Psoas muscle (tissue), 8 donors: ENCODE data around the gene ANO9. TPM values are rescaled to one million over a fixed set of nuclear protein-coding genes. Genes with fewer than 3 reads are reported as not detected.

Experiments
- ATAC-seq, 4 donors: fragments of 200-7000 bp; cut with Tn5 transposase; one replicate each; pipeline ENCODE4 v1.9.1; 2020; ENCODE audit warnings: moderate library complexity in 3 of 4, mild to moderate bottlenecking in 2 of 4
- DNase-seq, 2 donors: peaks; one replicate each; pipeline ENCODE4 v3.0.0-alpha.2; 2020
- H3K27ac ChIP-seq: fragments of 200-600 bp; one replicate; pipeline ENCODE4 v1.8.0; 2022
- H3K27me3 ChIP-seq, 3 donors: fragments of 200-600 bp in 1 of 3; one replicate each; pipeline versions ENCODE4 v1.6.1 to v1.8.0; 2013 to 2022; ENCODE audit warnings: low read length in 2 of 3, mild to moderate bottlenecking in 2 of 3, moderate library complexity in 1 of 3; ENCODE audit not compliant: insufficient read depth in 3 of 3
- H3K36me3 ChIP-seq, 2 donors: fragments of 200-600 bp in 1 of 2; one replicate each; pipeline versions ENCODE4 v1.6.1 to v1.8.0; 2013 to 2022; ENCODE audit warnings: low read depth in 1 of 2, mild to moderate bottlenecking in 1 of 2, moderate library complexity in 1 of 2; ENCODE audit not compliant: insufficient read depth in 1 of 2
- H3K4me1 ChIP-seq: fragments of 200-600 bp; one replicate; pipeline ENCODE4 v1.8.0; 2022
- H3K4me3 ChIP-seq: fragments of 200-600 bp; one replicate; pipeline ENCODE4 v1.8.0; 2022; ENCODE audit warnings: mild to moderate bottlenecking
- H3K9me3 ChIP-seq: fragments of 200-600 bp; one replicate; pipeline ENCODE4 v1.8.0; 2022
- CTCF ChIP-seq: fragments of 200-600 bp; IDR thresholded peaks from one replicate; pipeline ENCODE4 v1.8.0; 2022; ENCODE audit warnings: antibody characterized with exemption
- WGBS, 3 donors: extraction: QIAGEN DNeasy Blood & Tissue Kit; methylation state at CpG; one replicate each; pipeline versions ENCODE4 v1.1.6 to v1.1.7; 2013; 5-methylcytosine and 5-hydroxymethylcytosine counted together
- intact Hi-C, 2 donors: fragments of 100-400 bp; cut with DNase I; formaldehyde crosslinking; loops; one replicate each; pipeline versions ENCODE4 v1.11.0 to v1.14.2; 2022
- polyA plus RNA-seq, 3 donors: library from polyadenylated mRNA; stranded (reverse); fragments of 200-250 nt; gene quantifications; one replicate each; pipeline ENCODE4 v1.2.3, GENCODE V29; 2013
- total RNA-seq, 4 donors: library from RNA; stranded (reverse); fragmentation: NEBNext Ultra II Directional in 2 of 4; extraction: Animal tissue kit (Norgen Biotek cat#: 25700) in 2 of 4; gene quantifications; one replicate each; pipeline versions ENCODE4 v1.2.1 to v1.2.4, GENCODE V29; 2021 to 2023
- donor health status: healthy with polysubstance abuse.
- donor health status: DM: no; HTN: no; CAD: no; lungs with moderate emphysema.
- donor health status: Bipolar disorder and iron deficiency.
- donor health status: healthy.
- donor health status: DM: yes; HTN: yes; CAD: no.
- donor health status: DM: no; HTN: no; CAD: no.
- donor health status: DM: no; HTN: no; CAD: no.
- donor health status: DM: yes; HTN: yes; CAD: no.

The ANO9 gene
- total and polyA plus RNA-seq, 7 donors = 0.09 to 0.59 (median 0.13) TPM; not detected in 1

GRCh38 chr11:475941-476340 is 34.1 kb upstream of the ANO9 start:
- intact Hi-C loops = no loop called here
- 81 to 90% (median 88%) methylated on average over 9 of the region's 9 CpGs for WGBS, 3 donors
- no peak for DNase-seq

GRCh38 chr11:474914-475506 is 33.2 kb upstream of the ANO9 start:
- Histone ChIP-seq H3K27me3 (no peaks in the 10 kb centered on the region), H3K9me3 (no peaks in the 10 kb centered on the region), H3K4me1 (peaks cover 2% of the 10 kb centered on the region), H3K27ac (no peak overlapping the region), H3K4me3 (no peak overlapping the region), H3K36me3 (peaks cover 0 to 6% of the 10 kb centered on the region in 2 donors)
- peak in 1 of 2 donors; percentile 26 for DNase-seq
- intact Hi-C loops = no loop called here
- ATAC-seq = no peak
- no peak for TF ChIP-seq CTCF
- 96 to 98% (median 98%) methylated on average over 48 of the region's 48 CpGs for WGBS, 3 donors

More at GRCh38 chr11:475941-476340, 34.1 kb upstream of the ANO9 start:
- Histone ChIP-seq H3K4me3 (no peak overlapping the region), H3K4me1 (no peaks in the 10 kb centered on the region), H3K27me3 (no peaks in the 10 kb centered on the region), H3K27ac (no peak overlapping the region), H3K36me3 (peaks cover 0 to 6% of the 10 kb centered on the region in 2 donors), H3K9me3 (no peaks in the 10 kb centered on the region)
- no peak for ATAC-seq
- TF ChIP-seq CTCF = no peak

DNA sequence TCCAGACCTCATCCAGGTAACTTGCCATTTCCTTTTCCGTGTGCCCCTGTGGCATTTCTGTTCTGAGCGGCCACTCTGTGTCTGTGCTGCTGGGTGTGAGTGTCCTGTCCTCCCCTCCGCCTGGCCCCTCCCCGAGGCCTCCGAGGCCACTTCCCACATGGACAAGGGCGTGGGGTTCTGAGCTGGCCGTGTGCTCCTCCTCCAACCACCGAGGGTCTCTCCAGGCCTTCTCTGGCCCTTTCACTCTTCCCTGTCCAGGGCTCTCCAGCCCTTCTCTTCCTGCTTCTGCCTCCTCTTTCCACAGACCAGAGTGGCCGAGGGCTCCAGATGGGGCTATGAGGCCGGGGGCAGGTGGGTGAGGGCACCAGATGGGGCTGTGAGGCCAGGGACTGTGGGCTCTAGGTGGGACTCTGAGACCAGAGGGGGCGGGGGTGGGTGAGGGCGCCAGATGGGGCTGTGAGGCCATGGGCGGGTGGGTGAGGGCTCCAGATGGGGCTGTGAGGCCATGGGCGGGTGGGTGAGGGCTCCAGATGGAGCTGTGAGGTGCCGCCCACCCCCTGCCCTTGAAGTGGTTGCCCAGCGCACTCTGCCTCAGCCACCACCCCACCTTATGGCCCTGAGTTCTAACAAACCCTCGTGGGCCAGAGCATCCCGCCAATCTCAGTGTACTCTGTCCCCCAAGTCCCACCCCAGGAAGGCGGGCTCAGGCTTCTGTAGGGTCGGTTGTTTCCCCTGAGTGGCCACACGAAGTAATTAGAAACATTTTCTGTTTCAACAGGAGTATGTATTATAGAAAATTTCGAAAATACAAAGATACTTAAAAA is 32.4 kb upstream of the ANO9 start:
- DNase-seq (peak in 1 of 2 donors; percentile 20), ATAC-seq (no peak)
- H3K4me1 ChIP-seq = peaks cover 9% of the 10 kb centered on the region
- no peaks in the 10 kb centered on the region for H3K27me3 ChIP-seq
- H3K27ac ChIP-seq = no peak overlapping the region
- no peaks in the 10 kb centered on the region for H3K9me3 ChIP-seq
- intact Hi-C loops = no loop called here
- peaks cover 0 to 6% of the 10 kb centered on the region in 2 donors for H3K36me3 ChIP-seq
- no peak overlapping the region for H3K4me3 ChIP-seq
- 88 to 91% (median 89%) methylated on average over 18 to 22 of the region's 22 CpGs for WGBS, 3 donors
- TF ChIP-seq CTCF = no peak

DNA sequence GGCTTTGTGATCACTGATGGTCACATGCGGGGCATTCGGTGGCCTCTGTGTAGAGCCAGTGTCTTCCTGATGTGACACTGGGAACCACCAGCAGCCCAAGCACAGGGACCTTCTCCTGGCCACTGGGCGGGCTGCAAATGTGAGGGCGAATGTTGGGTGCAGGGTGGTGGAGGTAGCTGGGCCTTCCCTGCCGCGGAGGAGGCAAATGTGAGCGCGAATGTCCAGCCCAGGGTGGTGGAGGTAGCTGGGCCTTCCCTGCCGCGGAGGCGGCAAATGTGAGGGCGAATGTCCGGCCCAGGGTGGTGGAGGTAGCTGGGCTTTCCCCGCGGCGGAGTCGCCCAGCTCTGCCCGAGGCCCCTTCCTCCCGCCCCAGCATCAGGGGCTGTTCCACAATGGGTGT is 31.6 kb upstream of the ANO9 start:
- WGBS, 3 donors = 94 to 98% (median 97%) methylated on average over 19 of the region's 19 CpGs

More for the DNA sequence above, 31.6 kb upstream of the ANO9 start:
- ATAC-seq = no peak
- no peaks in the 10 kb centered on the region for H3K9me3 ChIP-seq
- peak in 1 of 2 donors; percentile 25 for DNase-seq
- no peak overlapping the region for H3K27ac ChIP-seq
- no peaks in the 10 kb centered on the region for H3K27me3 ChIP-seq
- H3K36me3 ChIP-seq = no peaks in the 10 kb centered on the region
- no peak for TF ChIP-seq CTCF
- H3K4me1 ChIP-seq = peaks cover 9% of the 10 kb centered on the region
- H3K4me3 ChIP-seq = no peak overlapping the region
- intact Hi-C loops = no loop called here
